Activated T-helper 1 cell treated with anti-CD3 and anti-CD28 coated beads, Interleukin-12 subunit alpha, Interleukin-12 subunit beta, Interleukin-2, Interleukin-4 antibody, amounts not matched to agents 30 ng/mL and 10 ng/mL and 1 ng/mL, durations not matched to agents 14 hours and 24 hours and 36 hours (primary cell): ENCODE data around the gene MEF2D. TPM values are rescaled to one million over a fixed set of nuclear protein-coding genes. Genes with fewer than 3 reads are reported as not detected.

Experiments used
- DNase-seq: peaks from one replicate; pipeline ENCODE4 v3.0.0; 2021; ENCODE audit warnings: low spot score
- H3K27ac Mint-ChIP-seq: one replicate; pipeline ENCODE4 v1.8.0; 2021; ENCODE audit warnings: mild to moderate bottlenecking, mixed read lengths
- H3K27me3 Mint-ChIP-seq: one replicate; pipeline ENCODE4 v1.8.0; 2022; ENCODE audit warnings: mild to moderate bottlenecking, moderate library complexity, mixed read lengths; ENCODE audit not compliant: insufficient read depth
- H3K36me3 Mint-ChIP-seq: one replicate; pipeline ENCODE4 v1.8.0; 2021; ENCODE audit warnings: low read depth, mixed read lengths
- H3K4me1 Mint-ChIP-seq: one replicate; pipeline ENCODE4 v1.8.0; 2021; ENCODE audit warnings: low read depth, mixed read lengths
- H3K4me3 Mint-ChIP-seq: one replicate; pipeline ENCODE4 v1.8.0; 2021; ENCODE audit warnings: mild to moderate bottlenecking, moderate library complexity, mixed read lengths
- H3K9me3 Mint-ChIP-seq: one replicate; pipeline ENCODE4 v1.8.0; 2021; ENCODE audit warnings: mixed read lengths
- intact Hi-C: fragments of 100-400 bp; cut with micrococcal nuclease; formaldehyde crosslinking; loops from one replicate; pipeline ENCODE4 v1.15.1; 2024
- total RNA-seq: library from RNA; stranded (reverse); gene quantifications from 2 replicates; pipeline ENCODE4 v1.2.3, GENCODE V29; 2022

The MEF2D gene
- total RNA-seq, 1 donor from 2014 or later: 36.3 TPM

DNA sequence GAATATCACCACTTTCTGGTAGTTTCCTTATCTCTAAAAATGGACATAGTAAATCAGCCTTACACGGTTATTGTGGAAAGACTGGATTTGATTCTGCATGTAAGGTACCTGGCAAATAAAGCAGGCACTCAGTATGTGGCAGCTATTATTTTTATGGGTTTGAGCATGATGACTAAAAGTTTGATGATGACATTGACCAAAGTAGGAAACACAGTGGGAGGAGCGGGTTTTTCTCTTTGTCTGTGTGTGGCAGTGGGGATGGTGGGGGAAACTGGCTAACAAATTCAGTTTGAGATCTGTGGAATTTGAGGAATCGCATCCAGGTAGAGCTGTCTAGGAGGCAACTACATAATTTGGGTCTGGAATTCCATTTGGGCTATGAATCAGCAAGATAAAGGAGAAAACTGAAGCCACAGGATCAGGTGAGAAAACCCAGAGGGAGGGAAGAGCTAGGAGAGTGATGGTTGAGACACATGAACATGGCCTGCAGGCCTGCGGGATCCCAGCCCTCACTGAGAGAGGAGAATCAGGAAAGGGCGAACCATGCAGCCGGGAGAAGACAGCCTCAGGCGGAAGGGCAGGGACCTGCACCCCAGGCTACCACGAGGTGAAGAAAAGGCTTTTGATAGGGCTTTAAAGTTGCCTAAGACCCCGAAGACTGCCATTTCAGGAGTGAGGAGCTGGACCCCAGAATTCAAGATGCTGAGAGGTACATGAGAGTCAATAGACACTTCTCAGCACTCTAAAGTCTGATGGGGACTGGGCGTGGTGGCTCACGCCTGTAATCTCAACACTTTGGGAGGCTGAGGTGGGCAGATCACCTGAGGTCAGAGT is 52.2 kb downstream of the MEF2D start:
- Mint-ChIP-seq H3K9me3 (no peaks in the 10 kb centered on the region), H3K27ac (no peak overlapping the region), H3K4me3 (no peak overlapping the region), H3K27me3 (peaks cover 42% of the 10 kb centered on the region), H3K4me1 (peaks cover 25% of the 10 kb centered on the region), H3K36me3 (no peaks in the 10 kb centered on the region)
- intact Hi-C loops: loop anchor here (1.0 to 5.0 kb wide), 2 partner anchors 8 to 166 kb away; partner anchors contain the start of genes SMG5 and TMEM79
- no peak for DNase-seq

DNA sequence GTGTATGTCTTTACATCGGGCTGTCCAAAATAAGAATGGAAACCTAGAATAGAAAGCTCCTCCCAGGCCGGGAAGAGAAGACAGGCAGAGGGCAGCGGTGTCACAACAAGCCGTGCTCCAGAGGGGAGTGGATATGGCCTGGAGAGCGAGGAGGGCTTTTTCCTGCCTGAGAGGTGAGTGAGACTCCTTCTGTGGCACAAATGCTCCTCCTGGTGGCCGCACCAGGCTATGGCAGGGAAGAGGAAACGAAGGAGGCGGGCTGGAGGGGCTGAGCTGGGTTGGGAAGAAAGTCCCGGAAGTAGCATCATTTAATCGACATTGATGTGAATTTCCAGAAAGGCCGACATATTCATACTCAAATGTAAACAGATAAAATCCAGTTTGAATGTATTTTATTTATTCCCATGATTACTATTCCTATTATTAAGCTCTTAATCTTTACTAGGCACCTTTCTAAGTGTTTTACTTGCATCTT is 54.7 kb downstream of the MEF2D start:
- Mint-ChIP-seq H3K4me1 (peaks cover 25% of the 10 kb centered on the region), H3K4me3 (no peak overlapping the region), H3K36me3 (no peaks in the 10 kb centered on the region), H3K9me3 (no peaks in the 10 kb centered on the region), H3K27me3 (peaks cover 56% of the 10 kb centered on the region), H3K27ac (no peak overlapping the region)
- DNase-seq: peak; percentile 67
- intact Hi-C loops: loop anchor here (1.0 to 5.0 kb wide), 2 partner anchors 61 to 164 kb away; partner anchors contain the start of genes SMG5 and TMEM79

DNA sequence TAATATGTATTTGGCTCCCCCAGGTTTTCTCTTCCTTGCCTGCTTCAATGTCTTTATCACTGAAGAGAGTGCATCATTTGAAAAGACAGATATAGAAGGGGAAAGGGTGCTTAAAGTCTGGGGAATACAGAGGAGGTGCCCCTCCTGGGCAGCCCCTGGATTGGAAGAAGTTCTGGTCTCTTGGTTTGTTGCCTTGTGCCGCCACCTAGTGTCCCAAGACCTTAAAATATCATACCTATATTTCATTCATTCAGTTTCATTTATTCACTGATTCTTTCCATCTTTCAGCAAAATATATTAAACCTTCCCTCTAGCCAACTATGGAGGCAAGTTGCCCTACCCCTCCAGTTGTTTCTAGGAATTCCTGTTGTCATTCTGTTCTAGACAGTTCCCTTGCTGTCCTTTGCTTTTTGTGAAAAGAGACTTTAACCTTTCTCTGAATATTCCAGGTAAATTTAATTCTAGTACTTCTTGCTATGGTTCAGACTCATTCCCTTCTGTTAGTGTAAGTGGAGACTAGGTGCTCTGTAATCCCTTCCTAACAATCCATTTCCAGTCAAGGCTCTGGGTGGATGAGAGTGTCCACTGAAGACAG is 56.1 kb downstream of the MEF2D start:
- H3K4me1 Mint-ChIP-seq: peaks cover 25% of the 10 kb centered on the region
- intact Hi-C loops: loop anchor here (1.0 to 5.0 kb wide), 3 partner anchors 59 to 162 kb away; partner anchors contain the start of genes SMG5 and TMEM79
- H3K4me3 Mint-ChIP-seq: no peak overlapping the region
- no peak overlapping the region for H3K27ac Mint-ChIP-seq
- DNase-seq: no peak
- no peaks in the 10 kb centered on the region for H3K9me3 Mint-ChIP-seq
- no peaks in the 10 kb centered on the region for H3K36me3 Mint-ChIP-seq
- H3K27me3 Mint-ChIP-seq: peaks cover 67% of the 10 kb centered on the region

DNA sequence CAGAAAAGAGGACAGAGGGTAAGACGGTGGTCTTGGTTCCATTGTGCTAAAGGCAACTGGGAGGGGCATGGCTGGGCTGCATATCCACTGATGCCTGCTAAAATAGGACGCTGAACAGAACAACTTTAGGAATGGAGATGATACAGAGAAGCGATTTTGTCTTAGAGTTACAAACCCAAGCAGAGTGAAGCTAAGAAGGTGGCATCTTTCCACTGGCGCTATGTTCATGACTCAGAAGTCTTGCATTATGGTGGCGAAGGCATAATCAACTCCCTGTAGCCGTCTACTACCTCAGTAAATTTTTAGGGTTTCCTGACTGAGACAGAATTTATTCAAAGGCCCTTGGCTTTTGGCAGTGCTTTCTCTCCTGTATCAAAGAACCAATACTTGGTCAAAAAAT is 57.3 kb downstream of the MEF2D start:
- peaks cover 66% of the 10 kb centered on the region for H3K27me3 Mint-ChIP-seq
- no peaks in the 10 kb centered on the region for H3K36me3 Mint-ChIP-seq
- no peak overlapping the region for H3K27ac Mint-ChIP-seq
- no peaks in the 10 kb centered on the region for H3K9me3 Mint-ChIP-seq
- H3K4me1 Mint-ChIP-seq: peaks cover 32% of the 10 kb centered on the region
- DNase-seq: no peak
- intact Hi-C loops: no loop called here
- no peak overlapping the region for H3K4me3 Mint-ChIP-seq

DNA sequence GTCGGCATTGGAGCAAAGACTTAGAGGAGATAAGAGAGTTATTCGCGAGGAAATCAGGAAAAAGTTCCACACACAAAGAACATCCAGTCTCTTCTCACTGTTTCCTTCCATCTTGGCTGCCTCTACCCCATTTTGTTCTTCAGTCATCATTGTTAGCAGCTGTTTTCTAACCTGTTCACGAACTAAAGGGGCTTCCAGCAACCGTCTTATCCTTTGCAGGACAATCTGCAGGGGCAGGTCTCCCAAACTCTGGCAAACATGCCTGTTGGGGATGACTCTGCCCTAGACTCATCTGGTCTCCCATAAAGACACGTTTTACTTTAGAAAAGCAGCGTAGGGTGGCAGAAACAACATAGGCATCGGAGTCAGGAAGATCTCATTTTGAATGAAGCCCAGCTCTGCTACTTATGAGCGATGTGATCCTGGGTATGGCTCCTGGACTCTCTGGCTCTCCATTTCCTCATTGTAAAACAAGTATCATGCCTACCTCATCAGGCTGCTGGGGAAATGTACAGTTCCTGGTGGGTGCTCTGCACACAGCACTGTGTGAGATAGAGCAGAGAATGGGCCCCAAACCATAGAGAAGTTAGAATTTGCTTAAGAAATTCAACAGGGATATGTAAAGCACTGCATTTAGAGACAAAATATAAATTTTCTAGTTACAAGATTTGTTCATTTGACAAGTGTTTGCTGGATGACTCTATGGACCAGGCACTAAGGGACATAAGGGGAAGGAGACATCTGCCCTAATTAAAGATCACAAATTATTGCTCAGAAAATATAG is 59.7 kb downstream of the MEF2D start:
- no peak overlapping the region for H3K4me3 Mint-ChIP-seq
- H3K27me3 Mint-ChIP-seq: peaks cover 74% of the 10 kb centered on the region
- no peak overlapping the region for H3K27ac Mint-ChIP-seq
- intact Hi-C loops: no loop called here
- peaks cover 30% of the 10 kb centered on the region for H3K4me1 Mint-ChIP-seq
- DNase-seq: no peak
- H3K9me3 Mint-ChIP-seq: no peaks in the 10 kb centered on the region
- no peaks in the 10 kb centered on the region for H3K36me3 Mint-ChIP-seq

DNA sequence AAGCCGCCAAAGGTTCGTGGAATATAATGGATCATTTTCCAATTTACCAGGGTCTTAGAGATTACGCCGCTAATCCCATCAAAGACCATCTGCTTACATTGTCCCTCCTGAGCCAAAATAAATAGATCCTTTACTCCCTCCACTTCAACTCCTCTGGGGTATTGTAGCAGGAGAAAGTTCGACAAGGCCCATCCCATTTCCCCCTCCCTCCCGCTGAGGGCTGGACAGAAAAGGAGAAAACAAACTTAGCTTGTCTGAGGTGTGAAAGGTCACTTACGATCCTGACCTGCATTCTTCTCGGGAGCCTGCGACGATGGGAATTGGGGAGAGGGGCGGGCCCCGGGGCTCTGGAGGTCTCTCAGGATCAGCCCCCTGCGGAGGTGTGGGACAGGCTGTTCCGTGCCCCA is 60.8 kb downstream of the MEF2D start:
- peaks cover 4% of the 10 kb centered on the region for H3K36me3 Mint-ChIP-seq
- DNase-seq: no peak
- H3K9me3 Mint-ChIP-seq: no peaks in the 10 kb centered on the region
- no peak overlapping the region for H3K27ac Mint-ChIP-seq
- H3K4me1 Mint-ChIP-seq: peaks cover 33% of the 10 kb centered on the region
- peaks cover 74% of the 10 kb centered on the region for H3K27me3 Mint-ChIP-seq
- no peak overlapping the region for H3K4me3 Mint-ChIP-seq
- intact Hi-C loops: loop anchor here (5.0 kb wide), 2 partner anchors 183 to 238 kb away; partner anchors contain the start of gene NES

DNA sequence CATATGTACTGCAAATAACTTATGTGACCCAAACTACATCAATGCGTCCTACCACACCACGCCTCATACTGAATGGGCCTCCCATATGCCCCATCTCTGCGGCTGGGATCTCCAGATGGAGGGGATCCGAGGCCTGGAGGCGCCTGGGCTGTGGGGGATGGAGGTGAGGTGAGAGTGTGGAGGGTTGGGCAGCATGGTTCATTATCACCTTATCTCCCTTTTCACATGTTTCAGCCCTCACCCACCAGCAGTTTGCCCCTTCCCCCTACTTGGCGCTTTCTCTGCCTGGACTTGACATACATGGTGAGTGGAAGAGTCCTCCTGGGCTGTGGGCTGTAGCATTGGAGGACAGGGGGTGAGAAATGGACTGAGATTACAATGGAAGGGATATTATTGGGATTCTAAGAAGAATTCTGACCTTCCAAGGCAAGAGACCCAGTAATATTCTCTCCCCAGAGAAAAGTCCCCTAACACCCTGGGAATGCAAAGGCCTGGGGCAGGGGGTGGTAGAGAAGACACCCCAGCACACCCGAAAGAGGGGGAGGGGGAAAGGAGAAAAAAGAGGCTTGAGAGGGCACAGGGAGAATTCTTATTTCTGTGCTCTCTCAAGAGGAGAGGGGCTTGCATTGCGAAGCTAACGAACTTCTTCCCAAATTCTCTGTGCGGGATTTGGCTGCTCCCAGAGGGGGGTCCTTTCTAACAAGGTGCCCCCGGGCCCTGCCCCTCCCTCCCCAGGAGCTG is 61.4 kb downstream of the MEF2D start:
- Mint-ChIP-seq H3K4me1 (peaks cover 31% of the 10 kb centered on the region), H3K9me3 (no peaks in the 10 kb centered on the region), H3K36me3 (peaks cover 4% of the 10 kb centered on the region), H3K4me3 (no peak overlapping the region), H3K27ac (peak overlapping the region; percentile 42), H3K27me3 (peaks cover 74% of the 10 kb centered on the region)
- no peak for DNase-seq
- intact Hi-C loops: loop anchor here (5.0 kb wide), 2 partner anchors 183 to 238 kb away; partner anchors contain the start of gene NES

DNA sequence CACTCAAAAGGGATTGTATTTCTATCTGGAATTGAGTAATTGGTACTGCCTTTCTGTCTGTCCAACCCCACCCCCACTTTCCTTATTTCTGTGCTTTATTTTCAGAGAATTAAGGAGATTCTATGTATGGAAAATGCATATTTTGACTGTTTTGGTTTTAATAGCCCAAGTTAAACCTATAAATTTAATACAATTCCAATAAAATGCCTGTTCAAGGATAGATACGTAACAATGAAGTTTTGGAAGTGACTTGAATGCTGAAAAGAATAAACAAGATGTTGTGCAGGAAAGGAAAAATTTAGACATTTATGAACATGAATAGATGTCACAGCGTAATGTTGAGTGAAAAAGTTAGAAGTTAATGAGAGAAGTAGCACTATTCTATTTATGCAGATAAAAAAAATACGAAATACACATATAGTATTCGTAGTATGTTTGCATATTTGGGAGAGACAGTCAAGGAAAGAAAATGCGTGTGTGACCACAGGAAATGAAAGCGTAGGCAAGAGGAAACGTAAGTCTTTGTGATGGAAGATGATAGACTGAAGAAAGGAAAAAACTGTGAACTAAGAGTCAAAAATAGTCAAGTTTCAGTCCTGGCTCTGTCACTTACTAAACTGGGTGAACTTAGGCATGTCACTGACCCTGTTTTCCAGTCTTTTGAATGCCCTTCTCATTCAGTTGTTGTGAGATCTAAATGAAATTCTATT is 62.1 kb downstream of the MEF2D start:
- intact Hi-C loops: loop anchor here (1.0 to 5.0 kb wide), 3 partner anchors 17 to 239 kb away; partner anchors contain the start of gene NES
- Mint-ChIP-seq H3K4me1 (peaks cover 36% of the 10 kb centered on the region), H3K4me3 (no peak overlapping the region), H3K9me3 (no peaks in the 10 kb centered on the region), H3K27ac (peak overlapping the region; percentile 4), H3K27me3 (peaks cover 76% of the 10 kb centered on the region), H3K36me3 (peaks cover 4% of the 10 kb centered on the region)
- no peak for DNase-seq

DNA sequence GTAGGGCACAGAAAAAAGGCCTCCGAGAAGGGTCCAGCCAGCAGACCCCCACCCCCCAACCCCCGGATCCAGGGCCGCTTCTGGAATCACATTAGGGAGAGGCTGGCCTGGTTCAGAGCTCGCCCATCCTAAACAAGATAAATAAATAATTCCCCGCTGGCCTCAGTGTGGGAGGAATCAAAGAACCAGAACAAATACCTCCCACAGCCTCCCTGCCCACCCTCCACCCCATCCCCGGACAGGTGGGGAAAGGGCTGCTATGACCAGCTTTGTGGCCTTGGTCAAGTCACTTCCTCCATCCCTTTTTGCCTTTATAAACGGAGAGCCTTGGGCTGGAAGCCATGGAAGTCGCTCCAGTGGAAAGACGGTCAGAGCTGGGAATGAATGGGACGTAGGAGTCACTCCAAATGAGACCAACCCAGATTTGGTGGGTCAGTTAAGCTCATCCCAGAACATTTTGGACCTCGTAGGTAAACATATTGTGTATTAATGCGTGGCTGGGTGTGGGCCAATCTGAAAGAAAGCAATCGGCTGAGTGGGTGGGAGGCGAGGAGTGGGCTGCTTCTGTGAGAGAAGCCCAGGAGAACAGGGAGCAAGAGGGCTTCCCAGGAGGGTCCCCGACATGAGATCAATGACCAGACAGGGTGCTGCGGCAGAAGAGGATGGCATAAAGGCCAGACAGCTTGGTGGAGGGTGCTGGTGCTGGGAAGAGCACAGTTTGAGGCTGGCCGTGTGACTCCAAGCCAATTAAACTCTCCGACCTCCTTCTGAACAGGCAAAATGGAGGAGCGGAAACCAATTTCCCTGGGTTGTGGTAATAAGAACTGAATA is 63.3 kb downstream of the MEF2D start:
- intact Hi-C loops: loop anchor here (5.0 kb wide), 2 partner anchors 185 to 240 kb away; partner anchors contain the start of gene NES
- Mint-ChIP-seq H3K9me3 (no peaks in the 10 kb centered on the region), H3K27me3 (peaks cover 80% of the 10 kb centered on the region), H3K4me3 (no peak overlapping the region), H3K27ac (peak overlapping the region; percentile 4), H3K36me3 (peaks cover 4% of the 10 kb centered on the region), H3K4me1 (peaks cover 44% of the 10 kb centered on the region)
- no peak for DNase-seq

DNA sequence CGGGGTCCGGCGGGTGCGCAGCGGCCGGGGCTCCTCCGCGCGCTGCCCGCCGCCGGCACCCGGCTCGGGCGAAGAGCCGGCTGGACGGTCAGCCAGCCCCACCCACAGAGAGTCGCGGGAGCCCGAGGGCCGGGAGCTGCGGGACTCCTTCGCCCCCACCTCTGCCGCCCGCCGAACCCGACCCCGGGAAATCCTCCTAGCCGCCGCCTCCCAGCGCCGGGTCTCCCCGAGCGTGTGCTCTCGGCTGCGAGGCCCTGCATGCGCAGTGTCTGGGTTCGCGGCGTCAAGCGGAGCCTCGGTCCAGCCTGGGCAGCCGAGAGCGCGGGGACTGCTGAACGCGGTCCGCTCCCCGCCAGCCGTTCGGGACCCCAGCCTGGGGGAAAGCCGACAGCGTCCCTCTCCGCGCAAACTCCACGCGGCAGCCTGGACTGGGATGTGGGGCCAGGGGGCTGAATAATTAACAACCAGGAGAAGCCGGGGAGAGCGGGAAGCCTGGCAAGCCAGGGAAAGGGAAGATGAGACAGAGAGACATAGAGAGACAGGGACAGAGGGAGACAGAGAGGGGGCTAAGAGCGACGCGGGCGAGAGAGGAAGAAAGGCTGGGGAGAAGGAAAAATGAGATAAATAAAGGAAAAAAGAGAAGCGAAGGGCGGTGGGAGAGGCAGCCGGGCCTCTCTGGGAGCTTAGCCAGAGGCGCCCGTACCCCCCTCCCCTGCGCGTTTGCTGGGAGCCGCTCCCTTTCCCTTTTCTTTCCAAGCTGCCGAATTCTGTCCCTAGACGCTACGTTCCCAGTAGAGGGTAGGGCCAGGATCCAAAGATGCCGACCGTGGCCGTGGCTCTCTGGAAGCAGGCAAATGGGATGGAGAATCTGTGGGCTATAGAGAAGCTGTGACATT is 64.2 kb downstream of the MEF2D start:
- Mint-ChIP-seq H3K27me3 (peaks cover 80% of the 10 kb centered on the region), H3K9me3 (no peaks in the 10 kb centered on the region), H3K4me3 (peak overlapping the region; percentile 28), H3K36me3 (peaks cover 4% of the 10 kb centered on the region), H3K4me1 (peaks cover 44% of the 10 kb centered on the region), H3K27ac (no peak overlapping the region)
- intact Hi-C loops: loop anchor here (5.0 kb wide), 2 partner anchors 186 to 241 kb away; partner anchors contain the start of gene NES
- DNase-seq: no peak
